Nephron progenitor cell (in vitro differentiated cells): Measurements from ENCODE around the gene TM9SF4.

Source experiments
- DNase-seq: peaks from one replicate; pipeline ENCODE4 v3.0.0; 2021
- H3K27ac Mint-ChIP-seq: 2 replicates; pipeline ENCODE4 v1.8.0; 2021; ENCODE audit warnings: mild to moderate bottlenecking, moderate library complexity, mixed read lengths
- H3K27me3 Mint-ChIP-seq: 2 replicates; pipeline ENCODE4 v1.8.0; 2021; ENCODE audit warnings: mild to moderate bottlenecking, low read depth, mixed read lengths; ENCODE audit not compliant: poor library complexity
- H3K36me3 Mint-ChIP-seq: 2 replicates; pipeline ENCODE4 v1.8.0; 2021; ENCODE audit warnings: low read depth, mixed read lengths
- H3K4me1 Mint-ChIP-seq: 2 replicates; pipeline ENCODE4 v1.8.0; 2021; ENCODE audit warnings: mixed read lengths
- H3K4me3 Mint-ChIP-seq: 2 replicates; pipeline ENCODE4 v1.8.0; 2021; ENCODE audit warnings: mild to moderate bottlenecking, moderate library complexity, mixed read lengths
- H3K9me3 Mint-ChIP-seq: 2 replicates; pipeline ENCODE4 v1.8.0; 2021; ENCODE audit warnings: mild to moderate bottlenecking, moderate library complexity, mixed read lengths
- CTCF ChIP-seq: fragments of 200-600 bp; sonication (generic); IDR thresholded peaks from 2 replicates; pipeline ENCODE4 v1.5.0; 2021; ENCODE audit warnings: antibody characterized with exemption

The TM9SF4 gene

GRCh38 chr20:32142088-32142487, 32.6 kb downstream of the TM9SF4 start:
- no peak for DNase-seq
- no peak overlapping the region for H3K4me3 Mint-ChIP-seq
- peak overlapping the region; percentile 46 for H3K27ac Mint-ChIP-seq
- TF ChIP-seq CTCF, result no peak
- peaks cover 83% of the 10 kb centered on the region for H3K36me3 Mint-ChIP-seq
- H3K27me3 Mint-ChIP-seq, result peaks cover 3% of the 10 kb centered on the region
- peaks cover 11% of the 10 kb centered on the region for H3K4me1 Mint-ChIP-seq
- no peaks in the 10 kb centered on the region for H3K9me3 Mint-ChIP-seq

- Mint-ChIP-seq H3K27ac (peak overlapping the region; percentile 46), H3K4me1 (peaks cover 11% of the 10 kb centered on the region), H3K27me3 (peaks cover 3% of the 10 kb centered on the region), H3K4me3 (no peak overlapping the region), H3K9me3 (no peaks in the 10 kb centered on the region), H3K36me3 (peaks cover 84% of the 10 kb centered on the region)
- TF ChIP-seq CTCF, result no peak
- no peak for DNase-seq
Observed at GRCh38 chr20:32142991-32143390, 33.5 kb downstream of the TM9SF4 start.

- H3K4me3 Mint-ChIP-seq, result no peak overlapping the region
- peaks cover 85% of the 10 kb centered on the region for H3K36me3 Mint-ChIP-seq
- no peak overlapping the region for H3K27ac Mint-ChIP-seq
- TF ChIP-seq CTCF, result no peak
- no peak for DNase-seq
- no peaks in the 10 kb centered on the region for H3K4me1 Mint-ChIP-seq
- no peaks in the 10 kb centered on the region for H3K9me3 Mint-ChIP-seq
- H3K27me3 Mint-ChIP-seq, result peaks cover 3% of the 10 kb centered on the region
Observed at GRCh38 chr20:32144898-32145662, 35.6 kb downstream of the TM9SF4 start.

- no peak for TF ChIP-seq CTCF
Observed at GRCh38 chr20:32149566-32150170, 40.2 kb downstream of the TM9SF4 start.

GRCh38 chr20:32150291-32150848, 40.9 kb downstream of the TM9SF4 start:
- DNase-seq, result no peak
- TF ChIP-seq CTCF, result no peak
- no peaks in the 10 kb centered on the region for H3K27me3 Mint-ChIP-seq
- H3K4me3 Mint-ChIP-seq, result no peak overlapping the region
- H3K27ac Mint-ChIP-seq, result no peak overlapping the region
- peaks cover 10% of the 10 kb centered on the region for H3K4me1 Mint-ChIP-seq
- no peaks in the 10 kb centered on the region for H3K9me3 Mint-ChIP-seq
- H3K36me3 Mint-ChIP-seq, result peaks cover 81% of the 10 kb centered on the region

More at GRCh38 chr20:32149566-32150170, 40.2 kb downstream of the TM9SF4 start:
- Mint-ChIP-seq H3K9me3 (no peaks in the 10 kb centered on the region), H3K27ac (peak overlapping the region; percentile 83), H3K4me1 (peaks cover 3% of the 10 kb centered on the region), H3K4me3 (no peak overlapping the region), H3K27me3 (no peaks in the 10 kb centered on the region), H3K36me3 (peaks cover 84% of the 10 kb centered on the region)
- DNase-seq, result no peak
